IMR-90 (cell line): Measurements from ENCODE around the gene NF2. TPM values are rescaled to one million over a fixed set of nuclear protein-coding genes. Genes with fewer than 3 reads are reported as not detected.
A peak's percentile ranks its signal among the peaks of the same experiment; 100 is the strongest.

ENCODE experiments used
- ATAC-seq: fragments of 200-7000 bp; cut with Tn5 transposase; 2 replicates; pipeline ENCODE4 v1.9.1; 2020; ENCODE audit warnings: low read depth, mild to moderate bottlenecking, moderate library complexity
- BruUV-seq: library from RNA; stranded (reverse); fragments of 400-500 nt; replicated peaks from 2 replicates; lab custom pipeline; 2021; lab: Mats Ljungman, UMichigan
- CTCF ChIA-PET: fragments of 300-600 bp; formaldehyde crosslinking; extraction: SDS; loops from one replicate; lab custom pipeline; 2021; ENCODE audit warnings: antibody characterized with exemption; lab: Yijun Ruan, JAX
- POLR2A ChIA-PET: fragments of 300-600 bp; sonication (Branson Sonifier 250); formaldehyde crosslinking; loops from one replicate; lab custom pipeline; 2022; ENCODE audit warnings: antibody characterized with exemption; ENCODE audit not compliant: unreplicated experiment; lab: Charles Lee
- DNase-seq: peaks from one replicate; pipeline ENCODE4 v3.0.0; 2013
- H2AFZ ChIP-seq: replicated peaks from 2 replicates; pipeline ENCODE3; 2013; ENCODE audit warnings: low read length, mild to moderate bottlenecking; ENCODE audit not compliant: poor library complexity
- H2AK5ac ChIP-seq: 2 replicates; pipeline ENCODE4 v1.6.1; 2013; ENCODE audit warnings: low read depth, low read length, inconsistent platforms
- H2AK9ac ChIP-seq: replicated peaks from 2 replicates; pipeline ENCODE3; 2013; ENCODE audit warnings: mild to moderate bottlenecking, low read depth, low read length, moderate library complexity; ENCODE audit not compliant: poor library complexity
- H2BK120ac ChIP-seq: 2 replicates; pipeline ENCODE4 v1.6.1; 2013; ENCODE audit warnings: low read depth, low read length, inconsistent platforms
- H2BK15ac ChIP-seq: 3 replicates; pipeline ENCODE4 v1.6.1; 2013; ENCODE audit warnings: low read depth, low read length, inconsistent platforms
- H2BK20ac ChIP-seq: 2 replicates; pipeline ENCODE4 v1.6.1; 2013; ENCODE audit warnings: low read depth, mild to moderate bottlenecking, inconsistent platforms, low read length, moderate library complexity
- H2BK5ac ChIP-seq: 2 replicates; pipeline ENCODE4 v1.6.1; 2013; ENCODE audit warnings: mild to moderate bottlenecking, low read depth, low read length, inconsistent platforms; ENCODE audit not compliant: poor library complexity, severe bottlenecking
- H3K14ac ChIP-seq: replicated peaks from 2 replicates; pipeline ENCODE4 v1.6.1; 2013; ENCODE audit warnings: low read depth, low read length, inconsistent platforms
- H3K18ac ChIP-seq: 2 replicates; pipeline ENCODE4 v1.6.1; 2013; ENCODE audit warnings: low read depth, low read length, control low read depth
- H3K23ac ChIP-seq: 2 replicates; pipeline ENCODE4 v1.6.1; 2013; ENCODE audit warnings: low read depth, low read length, inconsistent platforms
- H3K27ac ChIP-seq: 2 replicates; pipeline ENCODE4 v1.5.1; 2013; ENCODE audit warnings: mild to moderate bottlenecking, control low read depth, low read length; ENCODE audit not compliant: insufficient read depth
- H3K27me3 ChIP-seq: 2 replicates; pipeline ENCODE4 v1.6.1; 2013; ENCODE audit warnings: low read length; ENCODE audit not compliant: control insufficient read depth, insufficient read depth
- H3K36me3 ChIP-seq: 2 replicates; pipeline ENCODE4 v1.6.1; 2013; ENCODE audit warnings: low read length, mixed read lengths; ENCODE audit not compliant: control insufficient read depth, insufficient read depth
- H3K4ac ChIP-seq: 2 replicates; pipeline ENCODE4 v1.6.1; 2013; ENCODE audit warnings: low read depth, low read length, inconsistent platforms
- H3K4me1 ChIP-seq: 2 replicates; pipeline ENCODE4 v1.6.1; 2013; ENCODE audit warnings: low read length, mixed read lengths; ENCODE audit not compliant: control insufficient read depth, insufficient read depth
- H3K4me2 ChIP-seq: 2 replicates; pipeline ENCODE4 v1.6.1; 2013; ENCODE audit warnings: low read depth, mild to moderate bottlenecking, control low read depth, low read length, moderate library complexity
- H3K4me3 ChIP-seq: 2 replicates; pipeline ENCODE4 v1.5.1; 2013; ENCODE audit warnings: low read depth, mild to moderate bottlenecking, control low read depth, low read length, moderate library complexity; ENCODE audit not compliant: insufficient read depth
- H3K56ac ChIP-seq: 2 replicates; pipeline ENCODE4 v1.6.1; 2013; ENCODE audit warnings: low read length, inconsistent platforms; ENCODE audit not compliant: insufficient read depth; ENCODE audit errors: extremely low read depth
- H3K79me1 ChIP-seq, 2 experiments: 2 replicates each; pipeline ENCODE4 v1.6.1; 2013; ENCODE audit warnings: low read length in 2 of 2, inconsistent platforms in 1 of 2, low read depth in 1 of 2
- H3K9ac ChIP-seq: 2 replicates; pipeline ENCODE4 v1.6.1; 2013; ENCODE audit warnings: low read depth, low read length, control low read depth
- H3K9me1 ChIP-seq: 2 replicates; pipeline ENCODE4 v1.6.1; 2013; ENCODE audit warnings: low read length, inconsistent platforms; ENCODE audit not compliant: insufficient read depth
- H3K9me3 ChIP-seq: 2 replicates; pipeline ENCODE4 v1.6.1; 2013; ENCODE audit warnings: low read length; ENCODE audit not compliant: control insufficient read depth, insufficient read depth
- H4K20me1 ChIP-seq: 2 replicates; pipeline ENCODE4 v1.6.1; 2013; ENCODE audit warnings: low read length, inconsistent platforms; ENCODE audit not compliant: insufficient read depth
- H4K5ac ChIP-seq: 2 replicates; pipeline ENCODE4 v1.6.1; 2013; ENCODE audit warnings: mild to moderate bottlenecking, low read depth, low read length, control low read depth
- H4K8ac ChIP-seq, 2 experiments: 2 replicates each; pipeline ENCODE4 v1.6.1; 2013; ENCODE audit warnings: low read depth in 2 of 2, low read length in 2 of 2, control low read depth in 1 of 2, inconsistent platforms in 1 of 2
- H4K91ac ChIP-seq: 2 replicates; pipeline ENCODE4 v1.6.1; 2013; ENCODE audit warnings: low read depth, low read length, inconsistent platforms; ENCODE audit not compliant: insufficient read depth
- BHLHE40 ChIP-seq: fragments of 150-350 bp; IDR thresholded peaks from 2 replicates; pipeline ENCODE4 v1.6.1; 2016; ENCODE audit warnings: mild to moderate bottlenecking, low read depth, low read length
- CEBPB ChIP-seq: IDR thresholded peaks from 2 replicates; pipeline ENCODE4 v1.6.1; 2012; ENCODE audit warnings: low read depth, low read length, improper control_type of control experiment
- CHD1 ChIP-seq: IDR thresholded peaks from 2 replicates; pipeline ENCODE4 v1.6.1; 2012; ENCODE audit warnings: low read depth, low read length, improper control_type of control experiment
- FOS ChIP-seq: fragments of 150-350 bp; IDR thresholded peaks from 2 replicates; pipeline ENCODE4 v1.6.1; 2016; ENCODE audit warnings: low read depth, low read length
- MAFK ChIP-seq: IDR thresholded peaks from 2 replicates; pipeline ENCODE4 v1.6.1; 2012; ENCODE audit warnings: low read depth, low read length, improper control_type of control experiment
- MAZ ChIP-seq: IDR thresholded peaks from 2 replicates; pipeline ENCODE4 v1.6.1; 2012; ENCODE audit warnings: low read depth, mild to moderate bottlenecking, low read length, improper control_type of control experiment, moderate library complexity, borderline replicate concordance
- MXI1 ChIP-seq: IDR thresholded peaks from 2 replicates; pipeline ENCODE4 v1.6.1; 2012; ENCODE audit warnings: low read depth, mild to moderate bottlenecking, low read length, moderate library complexity, borderline replicate concordance
- NFE2L2 ChIP-seq: fragments of 150-350 bp; IDR thresholded peaks from 2 replicates; pipeline ENCODE4 v1.6.1; 2016; ENCODE audit warnings: low read depth, mild to moderate bottlenecking, low read length
- POLR2A ChIP-seq: IDR thresholded peaks from 2 replicates; pipeline ENCODE4 v1.6.1; 2012; ENCODE audit warnings: mild to moderate bottlenecking, low read depth, low read length
- RAD21 ChIP-seq: IDR thresholded peaks from 2 replicates; pipeline ENCODE4 v1.6.1; 2012; ENCODE audit warnings: low read length, improper control_type of control experiment
- RFX5 ChIP-seq: IDR thresholded peaks from 2 replicates; pipeline ENCODE4 v1.8.0; 2012; ENCODE audit warnings: low read depth, mild to moderate bottlenecking, low read length, moderate library complexity
- WGBS, 2 experiments: methylation state at CpG; one replicate each; pipeline versions ENCODE4 v1.1.5 to v1.1.7; 2013; ENCODE audit warnings: missing lambda C conversion rate in 2 of 2; ENCODE audit not compliant: insufficient read length in 1 of 2; ENCODE audit errors: extremely low coverage in 2 of 2; 5-methylcytosine and 5-hydroxymethylcytosine counted together
- dilution Hi-C: fragments of 300-500 bp; cut with HindIII; formaldehyde crosslinking; loops from one replicate; pipeline ENCODE4 v1.14.3; 2018; ENCODE audit warnings: low sequenced_read_pairs; ENCODE audit not compliant: unreplicated experiment
- in situ Hi-C: fragments of 300-500 bp; cut with MboI; formaldehyde crosslinking; loops from 3 replicates; pipeline ENCODE4 v1.14.3; 2019; ENCODE audit warnings: low sequenced_read_pairs, inconsistent platforms, mixed read lengths
- intact Hi-C: fragments of 100-400 bp; cut with micrococcal nuclease; formaldehyde crosslinking; loops from 2 replicates; pipeline ENCODE4 v1.10.0; 2022
- polyA plus RNA-seq, 3 experiments: library from polyadenylated mRNA; depleted of rRNA; stranded (reverse); fragments of >200 nt; gene quantifications; 2 replicates each; pipeline ENCODE4 v1.2.3, GENCODE V29; 2012; ENCODE audit warnings: low replicate concordance in 1 of 3
- total RNA-seq: library from RNA; depleted of rRNA; stranded (reverse); fragments of >200 nt; gene quantifications from 2 replicates; pipeline ENCODE4 v1.2.3, GENCODE V29; 2012
- TF ChIP-seq, protein P1 (sequence below): fragments of 150-350 bp; IDR thresholded peaks from 2 replicates; pipeline ENCODE4 v1.6.1; 2017; ENCODE audit warnings: mild to moderate bottlenecking, antibody characterized with exemption, low read length, low read depth
- TF ChIP-seq, protein P2 (sequence below): conservative IDR thresholded peaks from 2 replicates; pipeline ENCODE4 v1.5.1; 2012; ENCODE audit warnings: mild to moderate bottlenecking, low read depth, low read length, improper control_type of control experiment

NF2 gene
- total and polyA plus RNA-seq, 2 of the 4 experiments (the other 2 are of a cell fraction), result 59.0 to 151 TPM

DNA sequence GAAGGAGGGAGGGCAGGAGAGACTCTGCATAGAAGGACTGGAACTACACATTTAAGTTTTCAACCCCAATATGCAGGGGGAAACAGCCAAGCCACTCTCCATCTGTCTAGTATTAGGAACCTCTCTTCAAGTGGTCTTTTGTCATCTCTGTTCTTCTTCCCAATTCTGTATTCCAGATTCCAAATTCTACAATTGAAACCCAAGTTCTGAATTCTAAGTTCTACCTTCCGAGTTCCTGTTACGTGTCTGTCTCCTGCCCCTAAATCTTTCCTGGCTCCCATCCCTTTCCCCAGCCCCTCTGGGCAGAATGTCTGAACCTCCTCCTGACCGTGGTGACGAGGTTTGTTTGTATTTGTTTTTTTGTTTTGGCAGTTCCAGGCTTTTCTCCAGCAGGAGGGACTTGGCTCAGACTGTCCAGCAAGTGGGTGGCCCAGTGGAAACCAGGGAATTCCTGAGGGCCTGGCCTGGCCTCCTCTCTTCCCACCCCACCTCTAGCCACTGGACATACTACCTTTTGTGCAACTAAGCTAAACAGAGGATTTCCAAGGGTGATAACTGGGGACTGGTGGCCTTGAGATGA, 48.3 kb upstream of the NF2 start:
- Histone ChIP-seq H2BK120ac (no peak overlapping the region), H3K9me3 (no peaks in the 10 kb centered on the region), H4K91ac (no peak overlapping the region), H4K8ac (no peak overlapping the region; a peak in 1 of 4 replicates), H4K20me1 (no peaks in the 10 kb centered on the region), H3K9ac (no peak overlapping the region), H2AK5ac (no peak overlapping the region), H3K27me3 (no peaks in the 10 kb centered on the region), H3K56ac (no peak overlapping the region), H3K4me3 (no peak overlapping the region), H3K23ac (no peak overlapping the region), H2AFZ (no peak overlapping the region), H2BK20ac (no peak overlapping the region), H2BK15ac (no peak overlapping the region), H2AK9ac (no peak overlapping the region), H3K27ac (no peak overlapping the region), H3K4me2 (no peak overlapping the region), H2BK5ac (no peak overlapping the region), H3K9me1 (peaks cover 2% of the 10 kb centered on the region; the same call in 1 of the 2 replicates), H3K18ac (no peak overlapping the region), H3K14ac (no peak overlapping the region), H4K5ac (no peak overlapping the region), H3K79me1 (peaks cover 5 to 19% of the 10 kb centered on the region in 2 experiments), H3K4ac (no peak overlapping the region), H3K4me1 (no peaks in the 10 kb centered on the region; the same call in 1 of the 2 replicates), H3K36me3 (peaks cover 28% of the 10 kb centered on the region)
- WGBS, 2 experiments, result no CpG with 5 or more reads among the region's 4 CpGs
- ChIA-PET CTCF (interaction anchor here (1.0 kb wide), 1 partner anchor 13 kb away, joined by 3 read pairs; no protein-coding TSS in a partner anchor), POLR2A (no interaction called here)
- peak; percentile 18 for DNase-seq
- TSS peak; percentile 77 for BruUV-seq
- in situ Hi-C loops, result no loop called here
- no peak for ATAC-seq
- dilution Hi-C loops, result no loop called here
- TF ChIP-seq RAD21, result no peak
- TF ChIP-seq RFX5, result no peak
- TF ChIP-seq NFE2L2, result no peak
- no peak for TF ChIP-seq MAFK
- TF ChIP-seq, protein P1, sequence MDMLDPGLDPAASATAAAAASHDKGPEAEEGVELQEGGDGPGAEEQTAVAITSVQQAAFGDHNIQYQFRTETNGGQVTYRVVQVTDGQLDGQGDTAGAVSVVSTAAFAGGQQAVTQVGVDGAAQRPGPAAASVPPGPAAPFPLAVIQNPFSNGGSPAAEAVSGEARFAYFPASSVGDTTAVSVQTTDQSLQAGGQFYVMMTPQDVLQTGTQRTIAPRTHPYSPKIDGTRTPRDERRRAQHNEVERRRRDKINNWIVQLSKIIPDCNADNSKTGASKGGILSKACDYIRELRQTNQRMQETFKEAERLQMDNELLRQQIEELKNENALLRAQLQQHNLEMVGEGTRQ, result no peak
- no peak for TF ChIP-seq POLR2A
- TF ChIP-seq MXI1, result no peak
- no peak for TF ChIP-seq FOS
- no peak for TF ChIP-seq MAZ
- no peak for TF ChIP-seq BHLHE40
- no peak for TF ChIP-seq CHD1
- TF ChIP-seq, protein P2, sequence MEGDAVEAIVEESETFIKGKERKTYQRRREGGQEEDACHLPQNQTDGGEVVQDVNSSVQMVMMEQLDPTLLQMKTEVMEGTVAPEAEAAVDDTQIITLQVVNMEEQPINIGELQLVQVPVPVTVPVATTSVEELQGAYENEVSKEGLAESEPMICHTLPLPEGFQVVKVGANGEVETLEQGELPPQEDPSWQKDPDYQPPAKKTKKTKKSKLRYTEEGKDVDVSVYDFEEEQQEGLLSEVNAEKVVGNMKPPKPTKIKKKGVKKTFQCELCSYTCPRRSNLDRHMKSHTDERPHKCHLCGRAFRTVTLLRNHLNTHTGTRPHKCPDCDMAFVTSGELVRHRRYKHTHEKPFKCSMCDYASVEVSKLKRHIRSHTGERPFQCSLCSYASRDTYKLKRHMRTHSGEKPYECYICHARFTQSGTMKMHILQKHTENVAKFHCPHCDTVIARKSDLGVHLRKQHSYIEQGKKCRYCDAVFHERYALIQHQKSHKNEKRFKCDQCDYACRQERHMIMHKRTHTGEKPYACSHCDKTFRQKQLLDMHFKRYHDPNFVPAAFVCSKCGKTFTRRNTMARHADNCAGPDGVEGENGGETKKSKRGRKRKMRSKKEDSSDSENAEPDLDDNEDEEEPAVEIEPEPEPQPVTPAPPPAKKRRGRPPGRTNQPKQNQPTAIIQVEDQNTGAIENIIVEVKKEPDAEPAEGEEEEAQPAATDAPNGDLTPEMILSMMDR, result no peak
- no peak for TF ChIP-seq CEBPB
- intact Hi-C loops, result no loop called here
